PC-3 (cell line): ENCODE data around the gene PLEKHM1. TPM values are rescaled to one million over a fixed set of nuclear protein-coding genes. Genes with fewer than 3 reads are reported as not detected.

ENCODE experiments used
- ATAC-seq: fragments of 200-7000 bp; cut with Tn5 transposase; 2 replicates; pipeline ENCODE4 v1.9.1; 2020; ENCODE audit warnings: mild to moderate bottlenecking, moderate library complexity
- BruUV-seq: library from RNA; stranded (reverse); fragments of 400-500 nt; replicated peaks from 2 replicates; lab custom pipeline; 2021; lab: Mats Ljungman, UMichigan
- CTCF ChIA-PET: fragments of 300-600 bp; sonication (Branson Sonifier 250); formaldehyde crosslinking; loops from one replicate; lab custom pipeline; 2022; ENCODE audit warnings: antibody characterized with exemption; lab: Charles Lee
- POLR2A ChIA-PET: fragments of 300-600 bp; sonication (Branson Sonifier 250); formaldehyde crosslinking; loops from one replicate; lab custom pipeline; 2022; ENCODE audit warnings: antibody characterized with exemption; ENCODE audit not compliant: unreplicated experiment; lab: Charles Lee
- DNase-seq: peaks from one replicate; pipeline ENCODE4 v3.0.0-alpha.2; 2015
- H2AFZ ChIP-seq: fragments of 300-600 bp; sonication (generic); 2 replicates; pipeline ENCODE4 v1.6.0; 2016; ENCODE audit warnings: antibody characterized with exemption, low read length
- H3F3A ChIP-seq: fragments of 300-600 bp; sonication (generic); one replicate; pipeline ENCODE4 v1.6.0; 2017; ENCODE audit warnings: antibody characterized with exemption, low read length, control low read depth, mild to moderate bottlenecking; ENCODE audit not compliant: unreplicated experiment
- H3K27ac ChIP-seq: fragments of 300-600 bp; sonication (generic); 2 replicates; pipeline ENCODE4 v1.5.1; 2016; ENCODE audit warnings: mild to moderate bottlenecking, low read length
- H3K27me3 ChIP-seq: fragments of 300-600 bp; sonication (generic); 2 replicates; pipeline ENCODE4 v1.6.1; 2016; ENCODE audit warnings: low read length, mixed read lengths
- H3K36me3 ChIP-seq: fragments of 300-600 bp; sonication (generic); 2 replicates; pipeline ENCODE4 v1.6.1; 2016; ENCODE audit warnings: low read depth, mixed run types, low read length, mixed read lengths
- H3K4me1 ChIP-seq: fragments of 300-600 bp; sonication (generic); 2 replicates; pipeline ENCODE4 v1.5.1; 2016; ENCODE audit warnings: low read length; ENCODE audit not compliant: insufficient read depth
- H3K4me2 ChIP-seq: fragments of 300-600 bp; sonication (generic); 2 replicates; pipeline ENCODE4 v1.6.0; 2016; ENCODE audit warnings: low read length
- H3K4me3 ChIP-seq: fragments of 300-600 bp; sonication (generic); 2 replicates; pipeline ENCODE4 v1.5.1; 2016; ENCODE audit warnings: mild to moderate bottlenecking, low read length, mixed read lengths
- H3K79me2 ChIP-seq: fragments of 300-600 bp; sonication (generic); 2 replicates; pipeline ENCODE4 v1.6.1; 2017; ENCODE audit warnings: low read length, mixed read lengths
- H3K9ac ChIP-seq: fragments of 300-600 bp; sonication (generic); 2 replicates; pipeline ENCODE4 v1.6.0; 2016; ENCODE audit warnings: mild to moderate bottlenecking, low read length
- H3K9me2 ChIP-seq: fragments of 300-600 bp; sonication (generic); replicated peaks from 2 replicates; pipeline ENCODE4 v1.6.1; 2016; ENCODE audit warnings: mixed run types, low read length, mixed read lengths
- H3K9me3 ChIP-seq: fragments of 300-600 bp; sonication (generic); 2 replicates; pipeline ENCODE4 v1.6.1; 2016; ENCODE audit warnings: low read length, mixed read lengths
- H4K20me1 ChIP-seq: fragments of 300-600 bp; sonication (generic); 2 replicates; pipeline ENCODE4 v1.6.1; 2016; ENCODE audit warnings: low read length, mixed read lengths
- CTCF ChIP-seq: fragments of 300-600 bp; sonication (generic); conservative IDR thresholded peaks from 2 replicates; pipeline ENCODE4 v1.5.1; 2017; ENCODE audit warnings: antibody characterized with exemption, low read depth, mild to moderate bottlenecking, low read length
- EZH2 ChIP-seq: fragments of 300-600 bp; sonication (generic); IDR thresholded peaks from one replicate; pipeline ENCODE4 v1.6.1; 2017; ENCODE audit warnings: antibody characterized with exemption, mild to moderate bottlenecking, low read length; ENCODE audit not compliant: unreplicated experiment
- EZH2phosphoT487 ChIP-seq: fragments of 300-600 bp; sonication (generic); IDR thresholded peaks from 2 replicates; pipeline ENCODE4 v1.6.1; 2018; ENCODE audit warnings: mild to moderate bottlenecking, antibody characterized with exemption, low read length, borderline replicate concordance
- intact Hi-C: fragments of 100-400 bp; cut with micrococcal nuclease; formaldehyde crosslinking; loops from 2 replicates; pipeline ENCODE4 v1.9.0; 2023
- total RNA-seq: library from RNA; depleted of rRNA; stranded (reverse); fragments of >200 nt; gene quantifications from 2 replicates; pipeline ENCODE4 v1.2.3, GENCODE V29; 2014

PLEKHM1 gene
- total RNA-seq, 1 experiment from 2014 or later, result 15.8 TPM

DNA sequence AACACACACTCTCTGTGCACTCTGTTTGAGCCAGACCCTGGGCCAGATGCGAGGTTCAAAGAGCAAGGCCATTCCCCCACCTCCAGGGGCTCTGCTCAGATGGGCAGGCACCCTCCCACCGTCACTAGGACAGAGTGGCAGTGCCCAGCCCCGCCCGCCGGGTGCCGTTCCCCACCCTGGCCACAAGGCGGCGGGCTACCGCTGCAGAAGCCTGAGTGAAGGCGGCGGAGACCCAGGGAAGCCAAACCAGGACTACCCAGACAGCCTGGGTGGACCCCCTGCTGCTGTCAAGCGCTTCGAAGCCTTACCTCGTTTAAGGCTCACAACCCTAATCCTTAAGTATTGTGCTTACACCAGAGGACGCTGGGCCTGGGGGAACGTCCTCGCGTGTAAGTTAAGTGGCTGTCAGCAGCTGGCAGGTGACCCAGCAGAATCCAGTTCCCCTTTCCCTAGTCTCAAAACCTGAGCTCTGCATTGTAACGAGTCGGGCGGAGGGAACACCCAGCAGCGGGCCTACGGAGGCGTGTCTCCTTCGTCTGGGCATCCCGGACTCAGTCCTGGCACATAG is 62.4 kb downstream of the PLEKHM1 start:
- H3F3A ChIP-seq, result no peaks in the 10 kb centered on the region
- H3K27me3 ChIP-seq, result no peaks in the 10 kb centered on the region
- peak; percentile 11 for ATAC-seq
- TF ChIP-seq EZH2phosphoT487 (no peak), CTCF (peak; percentile 97)
- peak; percentile 87 for DNase-seq
- peak overlapping the region; percentile 78 for H3K4me2 ChIP-seq
- H3K36me3 ChIP-seq, result no peaks in the 10 kb centered on the region; the same call in 1 of the 2 replicates
- H3K9ac ChIP-seq, result no peak overlapping the region
- no peaks in the 10 kb centered on the region for H3K9me2 ChIP-seq
- no peak overlapping the region for H3K27ac ChIP-seq
- BruUV-seq, result no TSS peak
- intact Hi-C loops, result loop anchor here (2.0 to 5.0 kb wide), 3 partner anchors 49 to 165 kb away; no protein-coding TSS in a partner anchor
- peaks cover 57% of the 10 kb centered on the region for H3K4me1 ChIP-seq
- peaks cover 15% of the 10 kb centered on the region; the same call in 1 of the 2 replicates for H4K20me1 ChIP-seq
- H3K79me2 ChIP-seq, result peaks cover 44% of the 10 kb centered on the region
- no peaks in the 10 kb centered on the region for H3K9me3 ChIP-seq
- CTCF ChIA-PET, result interaction anchor here (0.6 to 1.0 kb wide), 2 partner anchors 162 to 180 kb away, joined by 3 to 4 read pairs; no protein-coding TSS in a partner anchor
- POLR2A ChIA-PET, result no interaction called here
- H3K4me3 ChIP-seq, result peak overlapping the region; percentile 45; the same call in 1 of the 2 replicates
- no peak overlapping the region for H2AFZ ChIP-seq

DNA sequence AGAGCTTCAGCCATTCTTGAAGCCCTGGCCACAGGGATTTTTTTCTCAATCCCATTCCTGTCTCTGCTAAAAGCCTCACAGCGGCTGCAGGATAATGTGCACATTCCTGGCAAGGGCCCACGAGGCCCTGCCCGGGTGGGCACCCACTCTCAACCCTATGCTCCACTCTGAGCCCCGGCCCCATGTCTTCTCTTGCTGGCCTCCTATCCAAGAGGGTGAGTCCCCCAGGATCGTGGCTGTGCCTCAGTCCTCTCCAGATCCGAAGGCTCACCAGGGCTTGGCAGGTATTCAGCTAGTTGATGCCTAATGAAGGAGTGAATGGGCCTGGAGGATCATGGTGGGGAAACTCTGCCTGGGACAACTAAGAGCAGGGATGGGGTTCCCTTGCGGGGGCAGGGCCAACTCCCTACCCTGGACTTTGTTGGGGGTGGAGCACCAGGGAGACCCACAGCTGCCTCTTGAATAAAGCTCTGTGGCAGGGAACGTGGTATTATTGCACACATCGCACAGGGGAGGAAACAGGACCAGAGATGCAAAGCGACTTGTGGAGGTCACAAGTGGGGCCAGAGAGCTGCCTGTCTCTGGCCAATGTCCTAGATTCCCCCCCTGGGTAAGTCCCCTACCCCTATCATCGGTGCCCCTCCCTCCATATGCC is 63.2 kb downstream of the PLEKHM1 start:
- Histone ChIP-seq H3K79me2 (peaks cover 52% of the 10 kb centered on the region), H3F3A (no peaks in the 10 kb centered on the region), H3K9me2 (no peaks in the 10 kb centered on the region), H3K9ac (no peak overlapping the region), H3K27me3 (no peaks in the 10 kb centered on the region), H3K4me1 (peaks cover 52% of the 10 kb centered on the region), H3K4me2 (no peak overlapping the region), H4K20me1 (peaks cover 19% of the 10 kb centered on the region; the same call in 1 of the 2 replicates), H3K4me3 (no peak overlapping the region), H3K9me3 (no peaks in the 10 kb centered on the region), H3K27ac (no peak overlapping the region), H3K36me3 (no peaks in the 10 kb centered on the region; the same call in 1 of the 2 replicates), H2AFZ (no peak overlapping the region)
- BruUV-seq, result no TSS peak
- ATAC-seq (no peak), DNase-seq (no peak)
- TF ChIP-seq EZH2phosphoT487, result no peak
- no peak for TF ChIP-seq EZH2
- no peak for TF ChIP-seq CTCF
- ChIA-PET POLR2A (no interaction called here), CTCF (no interaction called here)
- intact Hi-C loops, result loop anchor here (5.0 kb wide), 1 partner anchor 50 kb away; no protein-coding TSS in a partner anchor
